ENCODE measurements around the gene WDFY2. TPM values are rescaled to one million over a fixed set of nuclear protein-coding genes. Genes with fewer than 3 reads are reported as not detected.

WDFY2 gene
- total and polyA plus RNA-seq, 2 of the 8 experiments (the other 6 are each of a cell fraction or from before 2014, with no cell fraction given): 13.9 to 29.0 TPM

DNA sequence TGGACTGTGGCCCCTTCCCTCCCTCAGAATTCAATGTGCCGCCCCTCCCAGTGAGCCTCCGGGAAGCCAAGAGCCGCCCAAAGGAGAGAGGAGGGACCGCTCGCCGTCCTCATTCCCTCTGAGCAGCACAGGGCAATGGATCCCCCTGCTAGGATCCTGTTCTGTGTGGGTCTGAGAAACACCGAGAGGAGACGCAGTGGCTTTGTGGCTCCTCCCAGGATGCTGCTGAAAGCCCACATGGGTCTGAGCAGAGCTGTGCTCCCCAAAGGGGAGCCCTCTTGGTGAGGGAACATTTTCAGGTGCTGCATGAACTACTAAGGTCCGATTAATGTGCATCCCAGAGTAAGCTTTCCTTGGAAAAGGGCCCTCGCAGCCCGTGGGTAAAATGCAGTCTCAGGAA, 189.3 kb downstream of the WDFY2 start:
- no peak overlapping the region for H3K9ac ChIP-seq (replicated peaks in 1 of 4; ENCODE audit: extremely low read depth in 1 of 4, low read depth in 3 of 4, low read length in 3 of 4)
- peak overlapping the region; percentile 38; the same call in 1 of the 2 replicates for H4K8ac ChIP-seq (ENCODE audit: extremely low read depth, insufficient read depth, low read length)
- no peak for TF ChIP-seq RNF2 (IDR thresholded peaks at IDR 0.05; ENCODE audit: borderline replicate concordance, low read depth, low read length, missing control alignments, poor library complexity, severe bottlenecking)
- TF ChIP-seq RBBP5 (IDR thresholded peaks at IDR 0.05; ENCODE audit: borderline replicate concordance, low read depth, low read length): no peak
- H3K36me3 ChIP-seq (ENCODE audit: control insufficient read depth in 2 of 4, insufficient read depth in 4 of 4, low read length in 3 of 4): no peaks in the 10 kb centered on the region
- H3K14ac ChIP-seq (ENCODE audit: insufficient read length): no peak overlapping the region
- H3K4ac ChIP-seq (replicated peaks; ENCODE audit: insufficient read length, low read depth, low read length): no peak overlapping the region
- H2BK5ac ChIP-seq (ENCODE audit: low read depth, low read length): no peak overlapping the region
- FAIRE-seq (no peak), DNase-seq (ENCODE audit: low read depth in 1 of 2, low spot score in 2 of 2) (no peak)
- H3K4me2 ChIP-seq (ENCODE audit: insufficient read depth in 1 of 2, low read depth in 2 of 2, low read length in 2 of 2): no peak overlapping the region
- H4K20me1 ChIP-seq (replicated peaks in 1 of 2; ENCODE audit: control insufficient read depth in 1 of 2, insufficient read depth in 2 of 2, low read length in 2 of 2): no peaks in the 10 kb centered on the region
- H3K23ac ChIP-seq (ENCODE audit: insufficient read length): no peak overlapping the region
- H2BK20ac ChIP-seq (ENCODE audit: low read length): no peak overlapping the region
- H2BK12ac ChIP-seq (ENCODE audit: low read depth, low read length): no peak overlapping the region
- H4K91ac ChIP-seq (replicated peaks; ENCODE audit: insufficient read length, low read length): no peak overlapping the region
- H2AK5ac ChIP-seq (ENCODE audit: low read depth, low read length): no peak overlapping the region
- no peak overlapping the region for H2BK15ac ChIP-seq (ENCODE audit: low read length)
- H3K18ac ChIP-seq (ENCODE audit: extremely low read depth, low read length): no peak overlapping the region
- 89% methylated on average over 11 of the region's 11 CpGs; no CpG with 5 or more reads in 1 of the 2 experiments for WGBS, 2 experiments (ENCODE audit: extremely low coverage in 1 of 2, insufficient coverage in 1 of 2, insufficient read length in 1 of 2, insufficient replicate concordance in 2 of 2, low coverage in 1 of 2, low lambda C conversion rate in 2 of 2, missing lambda C conversion rate in 1 of 2)
- H3K79me1 ChIP-seq (ENCODE audit: low read depth, low read length): no peaks in the 10 kb centered on the region
- POLR2A ChIA-PET (ENCODE audit: partially characterized antibody): no interaction called here
- no peak overlapping the region for H3K27ac ChIP-seq (ENCODE audit: low read depth, low read length)
- H4K5ac ChIP-seq (ENCODE audit: insufficient read length, low read depth, low read length): no peak overlapping the region
- H2AFZ ChIP-seq (ENCODE audit: low read length): no peak overlapping the region
- no peak overlapping the region for H3K4me3 ChIP-seq (ENCODE audit: extremely low read depth in 1 of 4, insufficient read depth in 2 of 4, low read depth in 3 of 4, low read length in 4 of 4)
- H3K9me3 ChIP-seq (ENCODE audit: insufficient read depth in 2 of 2, low read depth in 1 of 2, low read length in 1 of 2): no peaks in the 10 kb centered on the region
- no peaks in the 10 kb centered on the region for H3K79me2 ChIP-seq (ENCODE audit: control insufficient read depth in 1 of 2, insufficient read depth in 2 of 2, low read length in 2 of 2)
- H3K23me2 ChIP-seq (ENCODE audit: low read depth, low read length): no peaks in the 10 kb centered on the region
- H3K27me3 ChIP-seq (replicated peaks in 1 of 4; ENCODE audit: control insufficient read depth in 3 of 4, extremely low read depth in 1 of 4, insufficient read depth in 3 of 4, low read length in 3 of 4): no peaks in the 10 kb centered on the region
- CTCF ChIA-PET (ENCODE audit: partially characterized antibody): interaction anchor here (1.6 to 2.8 kb wide), 2 partner anchors 15 to 23 kb away, joined by 4 to 12 read pairs; no protein-coding TSS in a partner anchor
- no peak overlapping the region for H2BK120ac ChIP-seq (replicated peaks; ENCODE audit: low read depth, low read length)
- no peak overlapping the region for H3K56ac ChIP-seq (replicated peaks; ENCODE audit: insufficient read length, low read depth, low read length)
- H3K4me1 ChIP-seq (replicated peaks in 1 of 4; ENCODE audit: control insufficient read depth in 3 of 4, insufficient read depth in 4 of 4, low read length in 3 of 4): peaks cover under 1 to 8% (median 3%) of the 10 kb centered on the region in 4 experiments

Data from H1 (cell line).